ENCODE measurements around the gene PRKCI.
"Not testable (repeated sequence)": the region's sequence is repeated elsewhere in the genome, so short reads cannot be mapped to it uniquely, and the experiment has no call there.

PRKCI gene

GRCh38 chr3:170337420-170337819 lies 115.2 kb downstream of the PRKCI start:
- TF ChIP-seq, protein P1, sequence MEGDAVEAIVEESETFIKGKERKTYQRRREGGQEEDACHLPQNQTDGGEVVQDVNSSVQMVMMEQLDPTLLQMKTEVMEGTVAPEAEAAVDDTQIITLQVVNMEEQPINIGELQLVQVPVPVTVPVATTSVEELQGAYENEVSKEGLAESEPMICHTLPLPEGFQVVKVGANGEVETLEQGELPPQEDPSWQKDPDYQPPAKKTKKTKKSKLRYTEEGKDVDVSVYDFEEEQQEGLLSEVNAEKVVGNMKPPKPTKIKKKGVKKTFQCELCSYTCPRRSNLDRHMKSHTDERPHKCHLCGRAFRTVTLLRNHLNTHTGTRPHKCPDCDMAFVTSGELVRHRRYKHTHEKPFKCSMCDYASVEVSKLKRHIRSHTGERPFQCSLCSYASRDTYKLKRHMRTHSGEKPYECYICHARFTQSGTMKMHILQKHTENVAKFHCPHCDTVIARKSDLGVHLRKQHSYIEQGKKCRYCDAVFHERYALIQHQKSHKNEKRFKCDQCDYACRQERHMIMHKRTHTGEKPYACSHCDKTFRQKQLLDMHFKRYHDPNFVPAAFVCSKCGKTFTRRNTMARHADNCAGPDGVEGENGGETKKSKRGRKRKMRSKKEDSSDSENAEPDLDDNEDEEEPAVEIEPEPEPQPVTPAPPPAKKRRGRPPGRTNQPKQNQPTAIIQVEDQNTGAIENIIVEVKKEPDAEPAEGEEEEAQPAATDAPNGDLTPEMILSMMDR (IDR thresholded peaks at IDR 0.05; ENCODE audit: low read depth, low read length, poor library complexity, severe bottlenecking): no peak
- TF ChIP-seq EZH2phosphoT487 (IDR thresholded peaks at IDR 0.05; ENCODE audit: borderline replicate concordance, low read length): no peak

DNA sequence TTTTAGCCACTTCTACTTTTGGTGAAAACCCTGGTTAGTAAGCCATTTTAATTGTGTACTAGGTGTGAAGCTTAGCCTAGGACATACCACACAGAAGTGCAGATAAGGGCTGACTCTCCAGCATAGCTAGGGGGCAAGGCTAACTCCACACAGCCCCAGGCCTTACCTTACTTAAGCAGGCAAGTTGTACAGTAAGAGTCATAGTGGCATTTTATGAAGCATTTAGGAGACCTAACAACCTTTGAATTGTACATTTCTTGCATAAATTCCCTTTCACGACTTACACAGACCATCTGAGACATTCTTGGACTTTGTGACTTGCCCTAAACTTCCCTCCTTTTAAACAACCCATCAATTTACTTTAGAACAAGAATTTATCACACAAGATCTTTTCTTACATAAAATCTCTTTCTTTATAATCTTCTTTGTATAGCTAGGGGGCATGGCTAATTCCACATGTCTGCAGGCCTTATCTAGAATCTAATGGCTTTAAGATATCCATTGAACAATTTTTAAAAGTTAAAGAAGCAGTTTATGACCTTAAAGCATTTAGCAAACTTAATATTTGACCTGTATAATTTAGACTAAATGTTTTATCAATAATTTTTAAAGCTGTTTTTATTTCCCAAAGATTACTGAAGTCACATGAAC lies 116.6 kb downstream of the PRKCI start:
- H3F3A ChIP-seq (ENCODE audit: control insufficient read depth, insufficient read depth): no peaks in the 10 kb centered on the region
- H3K9me3 ChIP-seq (ENCODE audit: control insufficient read depth, insufficient read depth, low read length): peaks cover 9% of the 10 kb centered on the region; the same call in 1 of the 2 replicates
- H3K9me2 ChIP-seq (replicated peaks; ENCODE audit: control insufficient read depth, low read length): no peaks in the 10 kb centered on the region
- H3K4me3 ChIP-seq (ENCODE audit: low read length): no peak overlapping the region
- no peaks in the 10 kb centered on the region for H3K4me1 ChIP-seq (ENCODE audit: control insufficient read depth, low read length)
- no peaks in the 10 kb centered on the region for H3K79me2 ChIP-seq (ENCODE audit: control insufficient read depth, low read length)
- H3K36me3 ChIP-seq (ENCODE audit: control insufficient read depth, low read length): no peaks in the 10 kb centered on the region
- H4K20me1 ChIP-seq (ENCODE audit: control insufficient read depth, insufficient read depth, low read depth, low read length): no peaks in the 10 kb centered on the region
- H3K4me2 ChIP-seq (ENCODE audit: low read length): no peak overlapping the region
- H3K27me3 ChIP-seq (ENCODE audit: control insufficient read depth, low read length): no peaks in the 10 kb centered on the region
- H3K27ac ChIP-seq (ENCODE audit: low read depth, low read length): no peak overlapping the region
- no peak for TF ChIP-seq EZH2phosphoT487 (IDR thresholded peaks at IDR 0.05; ENCODE audit: borderline replicate concordance, low read length)
- TF ChIP-seq, protein P1 (IDR thresholded peaks at IDR 0.05; ENCODE audit: low read depth, low read length, poor library complexity, severe bottlenecking): no peak

More at GRCh38 chr3:170337420-170337819, 115.2 kb downstream of the PRKCI start:
- no peak overlapping the region for H3K27ac ChIP-seq (ENCODE audit: low read depth, low read length)
- no peaks in the 10 kb centered on the region for H3K4me1 ChIP-seq (ENCODE audit: control insufficient read depth, low read length)
- no peaks in the 10 kb centered on the region for H3K9me2 ChIP-seq (replicated peaks; ENCODE audit: control insufficient read depth, low read length)
- no peak overlapping the region for H3K4me2 ChIP-seq (ENCODE audit: low read length)
- H3K9me3 ChIP-seq (ENCODE audit: control insufficient read depth, insufficient read depth, low read length): peaks cover 9% of the 10 kb centered on the region; the same call in 1 of the 2 replicates
- no peaks in the 10 kb centered on the region for H3K27me3 ChIP-seq (ENCODE audit: control insufficient read depth, low read length)
- H3K4me3 ChIP-seq (ENCODE audit: low read length): no peak overlapping the region
- no peaks in the 10 kb centered on the region for H3F3A ChIP-seq (ENCODE audit: control insufficient read depth, insufficient read depth)
- H3K79me2 ChIP-seq (ENCODE audit: control insufficient read depth, low read length): no peaks in the 10 kb centered on the region
- H4K20me1 ChIP-seq (ENCODE audit: control insufficient read depth, insufficient read depth, low read depth, low read length): no peaks in the 10 kb centered on the region
- no peaks in the 10 kb centered on the region for H3K36me3 ChIP-seq (ENCODE audit: control insufficient read depth, low read length)

- not testable (repeated sequence) for H3F3A ChIP-seq (ENCODE audit: control insufficient read depth, insufficient read depth); H3K4me3 ChIP-seq (ENCODE audit: low read length); H3K4me1 ChIP-seq (ENCODE audit: control insufficient read depth, low read length); H3K9me2 ChIP-seq (replicated peaks; ENCODE audit: control insufficient read depth, low read length); H3K79me2 ChIP-seq (ENCODE audit: control insufficient read depth, low read length); H3K4me2 ChIP-seq (ENCODE audit: low read length); H3K9me3 ChIP-seq (ENCODE audit: control insufficient read depth, insufficient read depth, low read length); H3K27ac ChIP-seq (ENCODE audit: low read depth, low read length); H4K20me1 ChIP-seq (ENCODE audit: control insufficient read depth, insufficient read depth, low read depth, low read length); H3K27me3 ChIP-seq (ENCODE audit: control insufficient read depth, low read length); H3K36me3 ChIP-seq (ENCODE audit: control insufficient read depth, low read length)
Measured at GRCh38 chr3:170342273-170342672, 120.0 kb downstream of the PRKCI start.

GRCh38 chr3:170343859-170344258 lies 121.6 kb downstream of the PRKCI start:
- H4K20me1 ChIP-seq (ENCODE audit: control insufficient read depth, insufficient read depth, low read depth, low read length); H3K79me2 ChIP-seq (ENCODE audit: control insufficient read depth, low read length); H3K27me3 ChIP-seq (ENCODE audit: control insufficient read depth, low read length); H3K9me2 ChIP-seq (replicated peaks; ENCODE audit: control insufficient read depth, low read length); H3F3A ChIP-seq (ENCODE audit: control insufficient read depth, insufficient read depth); H3K36me3 ChIP-seq (ENCODE audit: control insufficient read depth, low read length); H3K4me1 ChIP-seq (ENCODE audit: control insufficient read depth, low read length); H3K27ac ChIP-seq (ENCODE audit: low read depth, low read length); H3K4me3 ChIP-seq (ENCODE audit: low read length); H3K4me2 ChIP-seq (ENCODE audit: low read length); H3K9me3 ChIP-seq (ENCODE audit: control insufficient read depth, insufficient read depth, low read length): not testable (repeated sequence)
